Peyer's patch (tissue), 4 donors: ENCODE results near the gene UBE2E1. TPM values are rescaled to one million over a fixed set of nuclear protein-coding genes. Genes with fewer than 3 reads are reported as not detected.

Experiments used
- DNase-seq, 3 donors: peaks; one replicate each; pipeline ENCODE4 v3.0.0-alpha.2; 2017 to 2019
- H3K27ac ChIP-seq, 4 donors: fragments of 200-600 bp; sonication (generic); one replicate each; pipeline ENCODE4 v1.5.1; 2016 to 2019
- H3K27me3 ChIP-seq, 2 donors: fragments of 200-600 bp; sonication (generic); one replicate each; pipeline ENCODE4 v1.5.1; 2019
- H3K36me3 ChIP-seq, 3 donors: fragments of 200-600 bp; sonication (generic); one replicate each; pipeline ENCODE4 v1.5.1; 2016 to 2019
- H3K4me1 ChIP-seq, 4 donors: fragments of 200-600 bp; sonication (generic); one replicate each; pipeline ENCODE4 v1.5.1; 2016 to 2019
- H3K4me3 ChIP-seq, 4 donors: fragments of 200-600 bp; sonication (generic); 1 replicate in 3 of 4; 2 replicates in 1 of 4; pipeline ENCODE4 v1.5.1; 2016 to 2019; ENCODE audit warnings: mild to moderate bottlenecking in 1 of 4
- H3K9me3 ChIP-seq, 4 donors: fragments of 200-600 bp; sonication (generic); one replicate each; pipeline ENCODE4 v1.5.1; 2016 to 2019; ENCODE audit warnings: mild to moderate bottlenecking in 1 of 4
- CTCF ChIP-seq, 6 experiments: fragments of 450-650 bp in 4 of 6; fragments of 200-600 bp in 2 of 6; sonication (generic) in 1 of 6; IDR thresholded peaks; one replicate each; pipeline ENCODE4 v1.5.1; 2017 to 2019; ENCODE audit warnings: antibody characterized with exemption in 6 of 6, mild to moderate bottlenecking in 3 of 6, moderate library complexity in 1 of 6
- POLR2A ChIP-seq, 2 donors: fragments of 450-650 bp; IDR thresholded peaks; one replicate each; pipeline ENCODE4 v1.5.1; 2017; ENCODE audit warnings: antibody characterized with exemption in 2 of 2, mild to moderate bottlenecking in 2 of 2, moderate library complexity in 2 of 2
- total RNA-seq, 4 donors: library from RNA; depleted of rRNA; stranded (reverse); fragments of >200 nt; gene quantifications; one replicate each; pipeline ENCODE4 v1.1.0, GENCODE V29; 2016

UBE2E1 gene
- total RNA-seq, 4 donors from 2014 or later = 26.1 to 58.6 (median 43.0) TPM

DNA sequence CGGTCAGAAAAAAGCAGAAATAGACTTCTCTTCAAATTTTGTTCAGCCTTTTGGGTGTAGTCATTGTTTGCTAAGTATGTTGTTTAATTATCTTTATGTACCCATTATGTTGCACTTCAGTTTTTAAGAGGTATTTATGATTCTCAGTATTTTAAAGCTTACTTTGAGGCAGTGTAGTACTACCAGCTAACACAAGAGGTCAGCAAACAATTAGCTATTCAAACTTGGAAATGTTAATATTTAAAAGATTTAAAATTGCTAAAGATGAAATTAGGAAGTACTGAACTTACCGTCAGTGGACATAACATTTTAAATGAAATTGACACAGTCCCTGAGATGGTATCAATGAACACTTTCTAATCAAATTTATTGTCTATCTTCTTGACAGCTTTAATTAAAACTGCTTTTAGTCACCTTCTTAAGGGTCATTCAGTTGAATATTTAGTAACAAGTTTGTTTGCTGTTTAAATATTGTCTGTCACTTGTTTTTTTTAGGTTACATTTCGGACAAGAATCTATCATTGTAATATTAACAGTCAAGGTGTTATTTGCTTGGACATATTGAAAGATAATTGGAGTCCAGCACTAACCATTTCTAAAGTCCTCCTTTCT, 83.0 kb downstream of the UBE2E1 start:
- Histone ChIP-seq H3K9me3 (no peaks in the 10 kb centered on the region), H3K36me3 (peaks cover 0 to 14% (median 0%) of the 10 kb centered on the region in 3 donors), H3K27ac (no peak overlapping the region), H3K4me1 (no peaks in the 10 kb centered on the region), H3K27me3 (no peaks in the 10 kb centered on the region), H3K4me3 (no peak overlapping the region)
- TF ChIP-seq CTCF (IDR thresholded peaks at IDR 0.05) (peak; percentile 77 to 92 (median 82)), POLR2A (IDR thresholded peaks at IDR 0.05) (no peak)
- no peak for DNase-seq

DNA sequence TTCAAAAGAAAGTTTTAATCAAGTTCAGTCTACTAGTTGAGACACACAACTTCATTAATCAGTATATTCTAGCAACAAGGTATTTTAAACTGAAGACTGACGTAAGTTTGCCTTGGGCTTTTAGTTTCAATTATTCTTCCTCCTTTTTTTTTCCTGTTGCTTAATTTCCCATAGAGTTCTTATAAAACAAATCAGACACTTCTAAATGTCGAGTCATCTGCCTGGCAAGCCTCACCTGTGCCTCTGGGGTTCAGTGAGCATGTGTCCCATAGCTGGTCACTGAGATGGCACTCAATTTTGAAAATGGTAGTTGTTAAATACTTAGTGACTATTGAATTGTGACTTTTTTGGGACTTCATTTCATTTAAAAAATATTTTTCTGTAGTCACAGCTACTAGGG, 83.6 kb downstream of the UBE2E1 start:
- DNase-seq = no peak
- no peaks in the 10 kb centered on the region for H3K27me3 ChIP-seq
- no peak overlapping the region for H3K27ac ChIP-seq
- TF ChIP-seq POLR2A (IDR thresholded peaks at IDR 0.05) (no peak), CTCF (IDR thresholded peaks at IDR 0.05) (no peak)
- no peak overlapping the region for H3K4me3 ChIP-seq
- H3K36me3 ChIP-seq = peaks cover 0 to 14% (median 0%) of the 10 kb centered on the region in 3 donors
- no peaks in the 10 kb centered on the region for H3K9me3 ChIP-seq
- no peaks in the 10 kb centered on the region for H3K4me1 ChIP-seq

GRCh38 chr3:23889950-23890349, 84.2 kb downstream of the UBE2E1 start:
- no peak overlapping the region for H3K27ac ChIP-seq
- H3K9me3 ChIP-seq = no peaks in the 10 kb centered on the region
- DNase-seq = no peak
- no peaks in the 10 kb centered on the region for H3K27me3 ChIP-seq
- H3K36me3 ChIP-seq = peaks cover 0 to 14% (median 0%) of the 10 kb centered on the region in 3 donors
- no peaks in the 10 kb centered on the region for H3K4me1 ChIP-seq
- H3K4me3 ChIP-seq = no peak overlapping the region
- TF ChIP-seq CTCF (IDR thresholded peaks at IDR 0.05) (no peak), POLR2A (IDR thresholded peaks at IDR 0.05) (no peak)

GRCh38 chr3:23894254-23895061, 88.7 kb downstream of the UBE2E1 start:
- TF ChIP-seq POLR2A (IDR thresholded peaks at IDR 0.05) = no peak
- TF ChIP-seq CTCF (IDR thresholded peaks at IDR 0.05) = no peak
- Histone ChIP-seq H3K27ac (no peak overlapping the region), H3K4me3 (no peak overlapping the region), H3K36me3 (peaks cover 0 to 24% (median 0%) of the 10 kb centered on the region in 3 donors), H3K27me3 (no peaks in the 10 kb centered on the region), H3K4me1 (no peaks in the 10 kb centered on the region), H3K9me3 (no peaks in the 10 kb centered on the region)
- no peak for DNase-seq

- H3K36me3 ChIP-seq = peaks cover 0 to 26% (median 0%) of the 10 kb centered on the region in 3 donors
Observed at GRCh38 chr3:23895181-23895580, 89.4 kb downstream of the UBE2E1 start.

More at GRCh38 chr3:23895181-23895580, 89.4 kb downstream of the UBE2E1 start:
- Histone ChIP-seq H3K9me3 (no peaks in the 10 kb centered on the region), H3K27me3 (no peaks in the 10 kb centered on the region), H3K4me1 (no peaks in the 10 kb centered on the region), H3K27ac (no peak overlapping the region), H3K4me3 (no peak overlapping the region)
- DNase-seq = no peak
- no peak for TF ChIP-seq CTCF (IDR thresholded peaks at IDR 0.05)
- TF ChIP-seq POLR2A (IDR thresholded peaks at IDR 0.05) = no peak
